Caco-2 (cell line): ENCODE measurements around the gene C7orf33. TPM values are rescaled to one million over a fixed set of nuclear protein-coding genes. Genes with fewer than 3 reads are reported as not detected.

Source experiments
- BruUV-seq: library from RNA; stranded (reverse); fragments of 400-500 nt; replicated peaks from 2 replicates; lab custom pipeline; 2021; lab: Mats Ljungman, UMichigan
- CTCF ChIA-PET: fragments of 300-600 bp; sonication (Branson Sonifier 250); formaldehyde crosslinking; loops from one replicate; lab custom pipeline; 2022; ENCODE audit warnings: antibody characterized with exemption; lab: Charles Lee
- POLR2A ChIA-PET: fragments of 300-600 bp; sonication (Branson Sonifier 250); formaldehyde crosslinking; loops from one replicate; lab custom pipeline; 2022; ENCODE audit warnings: antibody characterized with exemption; lab: Charles Lee
- DNase-seq, 2 experiments: peaks; one replicate each; pipeline versions ENCODE4 v3.0.0 to v3.0.0-alpha.2; 2020 to 2022
- H3K27me3 ChIP-seq: replicated peaks from 2 replicates; pipeline ENCODE4 v1.6.0; 2011; ENCODE audit warnings: low read length; ENCODE audit not compliant: control insufficient read depth, insufficient read depth
- H3K36me3 ChIP-seq: 2 replicates; pipeline ENCODE4 v1.5.1; 2011; ENCODE audit warnings: low read length; ENCODE audit not compliant: control insufficient read depth, insufficient read depth
- H3K4me1 ChIP-seq: fragments of 250-450 bp; sonication (Bioruptor Pico); 2 replicates; pipeline ENCODE4 v1.5.1; 2020; ENCODE audit warnings: mild to moderate bottlenecking
- H3K4me3 ChIP-seq: 2 replicates; pipeline ENCODE4 v1.5.1; 2011; ENCODE audit warnings: low read depth, mild to moderate bottlenecking, control low read depth, low read length
- H3K9me3 ChIP-seq: fragments of 250-450 bp; sonication (Bioruptor Pico); 2 replicates; pipeline ENCODE4 v1.5.1; 2020; ENCODE audit warnings: mild to moderate bottlenecking, moderate library complexity
- H3K27ac Mint-ChIP-seq: one replicate; pipeline ENCODE4 v1.8.0; 2022; ENCODE audit warnings: mixed read lengths; ENCODE audit not compliant: unreplicated experiment
- H3K27me3 Mint-ChIP-seq: one replicate; pipeline ENCODE4 v1.8.0; 2022; ENCODE audit warnings: mixed read lengths; ENCODE audit not compliant: insufficient read depth, unreplicated experiment
- H3K36me3 Mint-ChIP-seq: one replicate; pipeline ENCODE4 v1.8.0; 2022; ENCODE audit warnings: mild to moderate bottlenecking, mixed read lengths; ENCODE audit not compliant: insufficient read depth, unreplicated experiment
- H3K4me1 Mint-ChIP-seq: one replicate; pipeline ENCODE4 v1.8.0; 2022; ENCODE audit warnings: low read depth, mixed read lengths; ENCODE audit not compliant: unreplicated experiment
- H3K4me3 Mint-ChIP-seq: one replicate; pipeline ENCODE4 v1.8.0; 2022; ENCODE audit warnings: mild to moderate bottlenecking, moderate library complexity, mixed read lengths; ENCODE audit not compliant: unreplicated experiment
- H3K9me3 Mint-ChIP-seq: one replicate; pipeline ENCODE4 v1.8.0; 2022; ENCODE audit warnings: mixed read lengths; ENCODE audit not compliant: unreplicated experiment
- intact Hi-C: fragments of 100-400 bp; cut with micrococcal nuclease; formaldehyde crosslinking; loops from one replicate; pipeline ENCODE4 v1.10.0; 2022; ENCODE audit not compliant: unreplicated experiment
- total RNA-seq: library from RNA; stranded (reverse); gene quantifications from 2 replicates; pipeline ENCODE4 v1.2.3, GENCODE V29; 2022
- TF ChIP-seq, protein P1 (sequence below), 2 experiments: fragments of 200-600 bp in 1 of 2; IDR thresholded peaks; 1 replicate in 1 of 2; 2 replicates in 1 of 2; pipeline versions ENCODE4 v1.5.1 to v1.8.0; 2011 to 2022; ENCODE audit warnings: antibody characterized with exemption in 1 of 2, control low read depth in 1 of 2, inconsistent platforms in 1 of 2, low read depth in 1 of 2, low read length in 1 of 2, mild to moderate bottlenecking in 1 of 2, moderate library complexity in 1 of 2; ENCODE audit not compliant: insufficient read depth in 1 of 2, severe bottlenecking in 1 of 2, unreplicated experiment in 1 of 2

The C7orf33 gene
- total RNA-seq, 1 experiment from 2014 or later: 0.23 TPM

DNA sequence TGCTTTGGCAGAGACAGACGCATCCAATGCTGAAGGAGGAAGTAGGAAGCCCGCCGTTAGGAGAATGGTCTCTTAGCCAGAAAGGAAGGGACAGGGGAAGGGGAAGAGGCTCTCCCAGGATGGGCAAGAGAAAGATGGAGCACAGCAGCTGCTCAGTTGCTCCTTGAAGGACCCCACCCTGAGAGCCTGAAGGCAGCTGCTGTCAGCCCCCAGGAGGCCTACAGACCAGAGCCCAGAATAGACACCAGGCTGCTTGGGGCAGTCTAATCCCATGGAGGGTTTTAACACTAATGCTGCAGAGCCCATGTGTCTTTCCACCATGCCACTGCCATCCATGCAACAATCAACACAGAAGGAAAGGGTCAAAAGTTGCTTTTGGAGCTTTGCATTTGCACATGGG, 3.5 kb upstream of the C7orf33 start:
- Mint-ChIP-seq H3K4me1 (no peaks in the 10 kb centered on the region), H3K9me3 (no peaks in the 10 kb centered on the region), H3K27ac (no peak overlapping the region), H3K36me3 (no peaks in the 10 kb centered on the region), H3K4me3 (no peak overlapping the region), H3K27me3 (peaks cover 3% of the 10 kb centered on the region)
- CTCF ChIA-PET: no interaction called here
- H3K36me3 ChIP-seq: no peaks in the 10 kb centered on the region
- TF ChIP-seq, protein P1, sequence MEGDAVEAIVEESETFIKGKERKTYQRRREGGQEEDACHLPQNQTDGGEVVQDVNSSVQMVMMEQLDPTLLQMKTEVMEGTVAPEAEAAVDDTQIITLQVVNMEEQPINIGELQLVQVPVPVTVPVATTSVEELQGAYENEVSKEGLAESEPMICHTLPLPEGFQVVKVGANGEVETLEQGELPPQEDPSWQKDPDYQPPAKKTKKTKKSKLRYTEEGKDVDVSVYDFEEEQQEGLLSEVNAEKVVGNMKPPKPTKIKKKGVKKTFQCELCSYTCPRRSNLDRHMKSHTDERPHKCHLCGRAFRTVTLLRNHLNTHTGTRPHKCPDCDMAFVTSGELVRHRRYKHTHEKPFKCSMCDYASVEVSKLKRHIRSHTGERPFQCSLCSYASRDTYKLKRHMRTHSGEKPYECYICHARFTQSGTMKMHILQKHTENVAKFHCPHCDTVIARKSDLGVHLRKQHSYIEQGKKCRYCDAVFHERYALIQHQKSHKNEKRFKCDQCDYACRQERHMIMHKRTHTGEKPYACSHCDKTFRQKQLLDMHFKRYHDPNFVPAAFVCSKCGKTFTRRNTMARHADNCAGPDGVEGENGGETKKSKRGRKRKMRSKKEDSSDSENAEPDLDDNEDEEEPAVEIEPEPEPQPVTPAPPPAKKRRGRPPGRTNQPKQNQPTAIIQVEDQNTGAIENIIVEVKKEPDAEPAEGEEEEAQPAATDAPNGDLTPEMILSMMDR (IDR thresholded peaks at IDR 0.05; ENCODE audit: insufficient read depth in 1 of 2, low read depth in 1 of 2, low read length in 1 of 2, severe bottlenecking in 1 of 2, unreplicated experiment in 1 of 2): no peak
- H3K27me3 ChIP-seq: no peaks in the 10 kb centered on the region; the same call in 1 of the 2 replicates
- no peak for DNase-seq
- no peak overlapping the region for H3K4me3 ChIP-seq
- no peaks in the 10 kb centered on the region for H3K4me1 ChIP-seq
- BruUV-seq: no TSS peak
- H3K9me3 ChIP-seq: no peaks in the 10 kb centered on the region
- intact Hi-C loops: no loop called here
- POLR2A ChIA-PET: no interaction called here

GRCh38 chr7:148588168-148588567, 2.4 kb upstream of the C7orf33 start:
- Histone ChIP-seq H3K4me1 (no peaks in the 10 kb centered on the region), H3K36me3 (no peaks in the 10 kb centered on the region), H3K9me3 (no peaks in the 10 kb centered on the region), H3K4me3 (no peak overlapping the region), H3K27me3 (no peaks in the 10 kb centered on the region; the same call in 1 of the 2 replicates)
- CTCF ChIA-PET: no interaction called here
- intact Hi-C loops: no loop called here
- H3K27me3 Mint-ChIP-seq: peaks cover 3% of the 10 kb centered on the region
- no peak overlapping the region for H3K4me3 Mint-ChIP-seq
- no peaks in the 10 kb centered on the region for H3K4me1 Mint-ChIP-seq
- no TSS peak for BruUV-seq
- no peak for DNase-seq
- H3K9me3 Mint-ChIP-seq: no peaks in the 10 kb centered on the region
- no peak overlapping the region for H3K27ac Mint-ChIP-seq
- H3K36me3 Mint-ChIP-seq: no peaks in the 10 kb centered on the region
- TF ChIP-seq, protein P1 (IDR thresholded peaks at IDR 0.05; ENCODE audit: insufficient read depth in 1 of 2, low read depth in 1 of 2, low read length in 1 of 2, severe bottlenecking in 1 of 2, unreplicated experiment in 1 of 2): no peak
- POLR2A ChIA-PET: no interaction called here

GRCh38 chr7:148588670-148589131, 1.9 kb upstream of the C7orf33 start:
- no peaks in the 10 kb centered on the region for H3K36me3 Mint-ChIP-seq
- no TSS peak for BruUV-seq
- ChIA-PET CTCF (no interaction called here), POLR2A (no interaction called here)
- H3K27me3 Mint-ChIP-seq: peaks cover 3% of the 10 kb centered on the region
- no peaks in the 10 kb centered on the region for H3K4me1 Mint-ChIP-seq
- intact Hi-C loops: no loop called here
- no peak for DNase-seq
- Histone ChIP-seq H3K27me3 (no peaks in the 10 kb centered on the region; the same call in 1 of the 2 replicates), H3K36me3 (no peaks in the 10 kb centered on the region), H3K9me3 (no peaks in the 10 kb centered on the region), H3K4me1 (no peaks in the 10 kb centered on the region), H3K4me3 (no peak overlapping the region)
- TF ChIP-seq, protein P1 (IDR thresholded peaks at IDR 0.05; ENCODE audit: insufficient read depth in 1 of 2, low read depth in 1 of 2, low read length in 1 of 2, severe bottlenecking in 1 of 2, unreplicated experiment in 1 of 2): no peak
- H3K4me3 Mint-ChIP-seq: no peak overlapping the region
- no peak overlapping the region for H3K27ac Mint-ChIP-seq
- no peaks in the 10 kb centered on the region for H3K9me3 Mint-ChIP-seq
